ENCODE measurements around the gene TAF11L3.
"Not testable (repeated sequence)": the region's sequence is repeated elsewhere in the genome, so short reads cannot be mapped to it uniquely, and the experiment has no call there.

Gene TAF11L3

DNA sequence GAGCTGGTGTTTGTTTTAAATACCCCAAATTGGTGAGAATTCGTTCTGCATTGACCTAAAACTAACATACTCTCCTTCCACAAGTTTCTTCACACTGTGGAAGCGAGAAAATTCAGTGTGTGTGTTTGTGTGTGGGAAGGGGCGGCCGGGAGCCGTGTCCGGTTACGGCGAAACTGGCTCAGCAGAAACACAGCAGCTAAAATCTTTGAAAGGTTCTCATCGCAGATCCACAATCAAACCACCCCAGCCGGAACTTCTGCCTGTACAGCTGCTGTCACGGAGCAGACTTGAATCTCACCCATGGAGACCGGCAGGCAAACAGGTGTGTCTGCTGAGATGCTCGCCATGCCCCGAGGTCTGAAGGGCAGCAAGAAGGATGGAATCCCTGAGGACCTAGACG, at the start of gene TAF11L3:
Gene TAF11L3, plus strand, starts transcription at position 301 of the 400 bp plus-strand sequence.
- DNase-seq (ENCODE audit: low read depth), result not testable (repeated sequence)

DNA sequence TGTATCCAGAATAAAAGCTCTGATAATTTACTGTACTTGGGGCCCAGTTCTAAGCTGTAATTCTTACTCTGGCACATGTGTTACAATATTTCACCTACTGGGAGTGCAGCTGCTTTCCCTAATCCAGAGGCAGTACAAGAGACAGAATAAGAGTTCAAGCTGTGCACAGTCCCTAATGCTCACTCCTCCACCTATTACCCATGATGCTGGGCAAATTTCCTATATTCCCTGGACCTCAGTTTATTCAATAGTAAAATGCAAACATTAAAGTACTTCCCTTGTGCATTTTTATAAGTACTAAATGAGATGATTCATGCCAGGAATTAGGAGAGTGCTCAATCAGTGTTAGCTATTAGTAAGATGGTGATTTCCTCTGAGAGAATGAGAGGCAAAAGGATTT, 48.1 kb upstream of the TAF11L3 start:
- DNase-seq (ENCODE audit: low read depth), result no peak

DNA sequence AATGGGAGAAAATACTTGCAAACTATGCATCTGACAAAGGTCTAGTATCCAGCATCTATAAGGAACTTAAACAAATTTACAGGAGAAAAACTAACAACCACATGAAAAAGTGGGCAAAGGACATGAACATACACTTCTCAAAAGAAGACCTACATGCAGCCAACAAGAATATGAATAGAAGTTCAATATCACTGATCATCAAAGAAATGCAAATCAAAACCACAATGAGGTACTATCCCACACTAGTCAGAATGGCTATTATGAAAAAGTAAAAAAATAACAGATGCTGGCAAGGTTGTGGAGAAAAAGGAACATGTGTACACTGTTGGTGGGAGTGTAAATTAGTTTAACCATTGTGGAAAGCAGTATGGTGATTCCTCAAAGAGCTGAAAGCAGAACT, 43.1 kb upstream of the TAF11L3 start:
- not testable (repeated sequence) for DNase-seq (ENCODE audit: low read depth)

DNA sequence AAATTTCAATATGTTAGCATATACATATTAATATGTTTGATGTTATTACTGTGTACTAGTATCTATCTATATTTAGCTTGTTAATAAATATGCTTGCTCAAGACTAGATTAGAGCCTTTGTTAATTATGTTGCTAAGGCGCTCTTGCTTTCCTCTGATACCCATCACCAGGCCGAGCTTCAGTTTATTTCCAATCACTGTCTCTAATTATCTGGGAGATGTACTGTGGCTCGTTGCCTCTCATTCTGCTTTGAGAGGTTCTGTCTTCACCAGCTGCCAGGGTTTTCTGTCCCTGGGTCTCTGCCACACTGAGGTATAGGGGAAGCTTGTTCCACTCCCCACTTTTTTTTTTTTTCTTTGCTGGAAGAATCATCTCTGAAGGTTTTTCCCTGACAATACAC, 41.1 kb upstream of the TAF11L3 start:
- DNase-seq (ENCODE audit: low read depth), result no peak

DNA sequence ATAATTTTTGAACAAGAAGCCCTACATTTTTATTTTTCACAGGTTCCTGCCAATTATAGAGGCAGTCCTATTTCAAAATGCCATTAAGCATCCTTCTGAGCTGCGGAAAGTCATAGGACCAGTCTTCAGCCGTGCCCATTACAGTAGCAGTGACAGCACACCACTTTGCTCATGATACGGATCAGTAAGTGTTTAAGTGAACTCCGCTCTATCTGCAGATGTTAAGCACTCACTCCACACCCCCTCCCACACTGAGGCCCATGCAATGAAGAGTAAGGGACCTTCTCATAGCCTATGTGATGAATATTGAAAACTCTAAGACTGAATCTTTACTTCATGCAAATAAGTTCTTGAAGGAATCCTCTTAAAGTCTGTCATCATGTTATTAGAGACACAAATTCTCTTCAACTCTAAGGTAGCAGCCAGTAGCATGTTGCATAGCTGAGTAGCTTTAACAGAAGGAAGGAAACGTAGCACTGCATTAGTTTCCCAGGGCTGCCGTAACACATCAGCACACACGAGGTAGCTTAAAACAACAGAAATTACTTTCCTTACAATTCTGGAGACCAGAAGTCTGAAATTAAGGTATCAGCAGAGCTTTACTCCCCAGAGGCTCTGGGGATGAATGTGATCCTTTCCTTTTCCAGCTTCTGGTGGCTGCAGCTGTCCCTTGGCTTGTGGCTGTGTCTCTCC, 40.4 kb upstream of the TAF11L3 start:
- no peak for DNase-seq (ENCODE audit: low read depth)

DNA sequence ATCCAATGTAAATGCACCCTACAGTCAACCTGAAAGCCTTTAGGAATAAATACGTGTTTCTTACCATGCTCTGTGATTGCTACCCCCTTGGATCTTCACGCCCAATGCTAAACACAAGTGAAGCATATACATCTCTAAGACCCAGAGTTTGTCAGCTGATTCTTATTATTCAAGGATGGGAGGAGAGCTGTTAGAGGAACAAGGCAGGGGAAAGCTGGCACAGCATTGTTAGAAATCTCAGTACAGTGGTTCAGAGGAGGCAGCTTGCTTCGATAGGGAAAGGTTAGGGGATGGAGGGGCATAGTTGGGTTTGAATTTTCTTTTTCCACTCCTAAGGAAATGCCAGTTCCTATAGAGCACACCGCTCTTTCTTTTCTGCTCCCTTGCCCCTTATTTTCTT, 36.8 kb upstream of the TAF11L3 start:
- DNase-seq (ENCODE audit: low read depth), result no peak

DNA sequence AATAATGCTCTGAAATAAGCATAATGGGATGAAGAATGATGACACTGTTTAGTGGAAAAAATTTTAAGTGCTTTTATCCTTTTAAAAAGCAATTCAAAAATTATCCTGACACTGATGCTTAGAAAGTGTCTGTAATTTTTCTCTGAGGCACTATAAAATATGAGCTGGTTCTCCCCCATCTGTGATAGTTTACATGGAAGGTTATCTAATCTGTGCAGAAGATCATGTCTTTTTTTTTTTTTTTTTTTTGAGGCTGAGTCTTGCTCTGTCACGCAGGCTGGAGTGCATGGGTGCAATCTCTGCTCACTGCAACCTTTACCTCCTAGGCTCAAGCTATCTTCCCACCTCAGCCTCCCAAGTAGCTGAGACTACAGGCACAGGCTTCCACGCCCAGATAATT, 35.4 kb upstream of the TAF11L3 start:
- DNase-seq (ENCODE audit: low read depth), result no peak

DNA sequence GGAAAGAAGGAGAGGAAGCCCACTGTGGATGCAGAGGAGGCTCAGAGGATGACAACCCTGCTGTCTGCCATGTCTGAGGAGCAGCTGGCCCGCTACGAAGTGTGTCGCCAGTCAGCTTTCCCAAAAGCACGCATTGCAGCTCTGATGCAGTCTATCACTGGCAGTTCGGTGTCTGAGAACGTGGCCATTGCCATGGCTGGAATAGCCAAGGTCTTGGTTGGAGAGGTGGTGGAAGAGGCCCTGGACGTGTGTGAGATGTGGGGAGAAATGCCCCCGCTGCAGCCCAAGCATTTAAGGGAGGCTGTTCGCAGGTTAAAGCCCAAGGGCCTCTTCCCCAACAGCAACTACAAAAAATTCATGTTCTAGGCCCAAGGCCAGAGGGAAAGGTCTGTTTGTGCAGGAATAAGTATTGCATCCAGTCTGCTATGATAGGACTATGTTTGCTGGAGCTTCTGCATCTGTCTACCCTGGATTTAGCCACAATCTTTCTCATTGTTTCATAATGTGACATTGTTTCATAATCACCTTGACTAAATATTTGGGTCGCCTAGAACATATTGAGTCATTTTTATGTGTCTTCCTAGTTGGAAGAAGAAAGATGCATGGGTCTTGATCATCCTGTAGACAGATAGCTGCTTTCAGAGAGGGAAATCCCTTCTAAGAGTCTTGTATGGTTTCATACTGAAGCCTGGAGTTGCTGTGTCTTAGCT, 31.5 kb upstream of the TAF11L3 start:
- DNase-seq (ENCODE audit: low read depth), result not testable (repeated sequence)

DNA sequence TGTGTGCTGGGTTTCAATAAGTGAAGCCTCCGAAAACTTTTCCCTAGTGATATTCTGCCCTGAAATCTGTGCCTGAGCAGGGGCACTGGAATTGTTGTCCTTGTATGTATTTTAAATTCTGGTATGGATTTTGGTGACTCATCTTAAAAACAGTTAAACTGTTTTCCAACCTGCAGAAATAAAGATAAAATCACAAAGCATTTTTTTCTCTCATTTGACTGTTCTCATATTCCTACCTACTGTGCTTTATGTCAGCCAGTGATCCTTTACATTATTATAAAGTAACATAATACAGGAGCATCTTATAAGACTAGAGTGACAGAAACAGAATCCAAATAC, 31.0 kb upstream of the TAF11L3 start:
- DNase-seq (ENCODE audit: low read depth), result no peak

DNA sequence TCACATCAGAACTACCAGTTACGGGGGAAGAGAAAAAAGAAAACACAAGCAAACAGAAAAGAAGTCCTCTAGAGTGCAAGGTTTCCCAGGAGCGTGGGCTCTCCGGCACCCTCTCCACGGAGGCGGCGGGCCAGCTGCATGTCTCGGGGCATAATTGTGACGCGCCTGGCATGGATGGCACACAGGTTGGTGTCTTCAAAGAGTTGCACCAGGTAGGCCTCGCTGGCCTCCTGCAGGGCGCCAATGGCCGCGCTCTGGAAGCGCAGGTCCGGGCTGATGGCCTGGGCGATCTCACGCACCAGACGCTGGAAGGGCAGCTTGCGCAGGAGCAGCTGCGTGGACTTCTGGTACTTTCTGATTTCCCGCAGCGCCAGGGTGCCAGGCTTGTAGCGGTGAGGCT, 26.9 kb upstream of the TAF11L3 start:
- not testable (repeated sequence) for DNase-seq (ENCODE audit: low read depth)

DNA sequence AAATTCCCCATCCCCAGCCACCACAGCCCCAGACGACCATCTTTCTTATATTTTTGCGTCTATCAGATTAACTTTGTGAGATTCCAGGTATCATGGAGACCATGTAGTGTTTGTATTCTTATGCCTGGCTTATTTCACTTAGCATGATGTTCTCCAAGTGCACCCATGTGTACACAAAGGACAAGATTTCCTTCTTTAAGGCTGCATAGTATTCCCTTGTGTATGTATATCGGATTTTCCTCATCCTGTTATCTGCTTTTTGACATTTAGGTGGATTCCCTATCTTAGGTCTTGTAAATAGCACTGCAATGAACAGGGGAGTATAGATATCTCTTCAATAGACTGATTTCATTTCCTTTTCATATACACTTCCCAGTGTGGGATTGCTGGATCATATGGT, 25.4 kb upstream of the TAF11L3 start:
- DNase-seq (ENCODE audit: low read depth), result no peak

DNA sequence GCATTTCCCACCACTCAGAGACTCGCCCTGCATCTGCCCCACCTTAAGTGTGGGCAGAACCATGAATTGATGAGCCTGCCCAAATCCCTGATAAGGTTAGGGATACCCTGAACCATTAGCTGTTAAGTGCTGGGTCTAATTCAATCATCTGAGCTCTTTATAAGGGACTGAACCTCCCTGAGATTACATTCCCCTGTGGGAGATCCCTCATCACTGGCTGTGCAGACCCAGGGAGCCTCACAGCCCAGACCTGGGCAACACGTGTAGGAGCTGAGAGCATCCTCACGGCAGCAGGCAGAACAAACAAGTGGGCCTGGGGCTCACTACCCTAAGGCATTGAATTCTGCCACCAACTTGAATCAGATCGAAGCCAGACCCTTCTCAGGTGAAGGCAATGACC, 20.7 kb upstream of the TAF11L3 start:
- no peak for DNase-seq (ENCODE audit: low read depth)

DNA sequence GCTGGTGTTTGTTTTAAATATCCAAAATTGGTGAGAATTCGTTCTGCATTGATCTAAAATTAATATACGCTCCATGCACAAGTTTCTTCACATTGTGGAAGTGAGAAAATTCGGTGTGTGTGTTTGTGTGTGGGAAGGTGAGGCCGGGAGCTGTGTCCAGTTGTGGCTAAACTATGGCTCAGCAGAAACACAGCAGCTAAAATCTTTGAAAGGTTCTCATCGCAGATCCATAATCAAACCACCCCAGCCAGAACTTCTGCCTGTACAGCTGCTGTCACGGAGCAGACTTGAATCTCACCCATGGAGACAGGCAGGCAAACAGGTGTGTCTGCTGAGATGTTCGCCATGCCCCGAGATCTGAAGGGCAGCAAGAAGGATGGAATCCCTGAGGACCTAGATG, 20.2 kb upstream of the TAF11L3 start, which contains the start of gene TAF11L2:
Gene TAF11L2, plus strand, starts transcription at position 301 of the 400 bp plus-strand sequence.
- DNase-seq (ENCODE audit: low read depth), result not testable (repeated sequence)

DNA sequence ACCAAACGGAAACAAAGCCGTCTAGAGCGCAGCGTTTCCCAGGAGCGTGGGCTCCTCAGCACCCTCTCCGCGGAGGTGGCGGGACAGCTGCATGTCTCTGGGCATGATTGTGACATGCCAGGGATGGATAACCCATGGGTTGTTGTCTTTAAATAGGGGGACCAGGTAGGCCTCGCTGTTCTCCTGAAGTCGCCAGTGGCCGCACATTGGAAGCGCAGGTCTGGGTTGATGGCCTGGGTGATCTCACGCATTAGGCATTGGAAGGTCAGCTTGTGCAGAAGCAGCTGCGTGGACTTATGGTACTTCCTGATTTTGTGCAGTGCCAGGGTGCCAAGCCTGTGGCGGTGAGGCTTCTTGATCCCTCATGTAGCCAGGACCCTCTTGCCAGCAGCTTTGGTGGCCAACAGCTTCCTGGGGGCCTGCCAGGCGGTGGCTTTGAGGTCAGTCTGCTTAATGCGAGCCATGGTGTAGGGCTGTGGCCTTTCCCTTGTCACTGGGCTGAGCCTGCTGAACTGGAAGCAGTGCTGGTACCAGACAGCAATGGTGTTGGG, 6.3 kb upstream of the TAF11L3 start:
- DNase-seq (ENCODE audit: low read depth), result no peak

DNA sequence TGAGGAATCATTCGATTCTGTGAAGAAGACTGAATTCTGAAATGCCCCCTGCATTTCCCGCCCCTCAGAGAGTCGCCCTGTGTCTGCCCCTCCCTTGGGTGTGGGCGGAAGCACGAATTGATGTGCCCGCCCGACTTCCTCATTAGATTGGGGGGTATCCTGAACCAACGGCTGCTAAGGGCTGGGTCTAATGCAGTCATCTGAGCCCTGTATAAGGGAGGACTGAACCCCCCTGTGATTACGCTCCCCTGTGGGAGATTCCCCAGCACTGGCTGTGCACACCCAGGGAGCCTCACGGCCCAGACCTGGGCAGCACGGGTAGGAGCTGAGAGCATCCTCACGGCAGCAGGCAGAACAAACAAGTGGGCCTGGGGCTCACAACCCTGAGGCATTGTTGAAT, 641 bp upstream of the TAF11L3 start:
- DNase-seq (ENCODE audit: low read depth), result not testable (repeated sequence)

DNA sequence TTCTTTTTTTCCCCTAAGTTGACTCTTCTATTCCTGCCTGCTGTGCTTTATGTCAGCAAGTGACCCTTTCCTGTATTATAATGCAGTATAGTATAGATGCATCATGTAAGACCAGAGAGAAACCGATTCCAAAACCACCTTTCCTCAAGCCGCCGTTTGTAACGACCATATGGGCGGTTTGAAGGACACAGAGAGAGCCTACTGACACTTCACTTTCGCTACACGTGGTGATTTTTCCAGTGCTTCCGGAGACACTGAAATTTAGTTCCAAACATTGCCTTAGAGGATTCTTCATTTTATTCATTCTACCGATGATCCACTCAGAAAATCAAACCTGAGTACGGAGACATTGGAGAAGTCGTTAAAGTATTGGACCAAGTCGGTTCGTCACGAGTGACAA, 1.3 kb downstream of the TAF11L3 start:
- DNase-seq (ENCODE audit: low read depth), result not testable (repeated sequence)

DNA sequence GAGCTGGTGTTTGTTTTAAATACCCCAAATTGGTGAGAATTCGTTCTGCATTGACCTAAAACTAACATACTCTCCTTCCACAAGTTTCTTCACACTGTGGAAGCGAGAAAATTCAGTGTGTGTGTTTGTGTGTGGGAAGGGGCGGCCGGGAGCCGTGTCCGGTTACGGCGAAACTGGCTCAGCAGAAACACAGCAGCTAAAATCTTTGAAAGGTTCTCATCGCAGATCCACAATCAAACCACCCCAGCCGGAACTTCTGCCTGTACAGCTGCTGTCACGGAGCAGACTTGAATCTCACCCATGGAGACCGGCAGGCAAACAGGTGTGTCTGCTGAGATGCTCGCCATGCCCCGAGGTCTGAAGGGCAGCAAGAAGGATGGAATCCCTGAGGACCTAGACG, 3.3 kb downstream of the TAF11L3 start, which contains the start of gene TAF11L4:
Gene TAF11L4, plus strand, starts transcription at position 301 of the 400 bp plus-strand sequence.
- DNase-seq (ENCODE audit: low read depth), result not testable (repeated sequence)

DNA sequence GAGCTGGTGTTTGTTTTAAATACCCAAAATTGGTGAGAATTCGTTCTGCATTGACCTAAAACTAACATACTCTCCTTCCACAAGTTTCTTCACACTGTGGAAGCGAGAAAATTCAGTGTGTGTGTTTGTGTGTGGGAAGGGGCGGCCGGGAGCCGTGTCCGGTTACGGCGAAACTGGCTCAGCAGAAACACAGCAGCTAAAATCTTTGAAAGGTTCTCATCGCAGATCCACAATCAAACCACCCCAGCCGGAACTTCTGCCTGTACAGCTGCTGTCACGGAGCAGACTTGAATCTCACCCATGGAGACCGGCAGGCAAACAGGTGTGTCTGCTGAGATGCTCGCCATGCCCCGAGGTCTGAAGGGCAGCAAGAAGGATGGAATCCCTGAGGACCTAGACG, 6.8 kb downstream of the TAF11L3 start, which contains the start of gene TAF11L5:
Gene TAF11L5, plus strand, starts transcription at position 301 of the 400 bp plus-strand sequence.
- DNase-seq (ENCODE audit: low read depth), result not testable (repeated sequence)

DNA sequence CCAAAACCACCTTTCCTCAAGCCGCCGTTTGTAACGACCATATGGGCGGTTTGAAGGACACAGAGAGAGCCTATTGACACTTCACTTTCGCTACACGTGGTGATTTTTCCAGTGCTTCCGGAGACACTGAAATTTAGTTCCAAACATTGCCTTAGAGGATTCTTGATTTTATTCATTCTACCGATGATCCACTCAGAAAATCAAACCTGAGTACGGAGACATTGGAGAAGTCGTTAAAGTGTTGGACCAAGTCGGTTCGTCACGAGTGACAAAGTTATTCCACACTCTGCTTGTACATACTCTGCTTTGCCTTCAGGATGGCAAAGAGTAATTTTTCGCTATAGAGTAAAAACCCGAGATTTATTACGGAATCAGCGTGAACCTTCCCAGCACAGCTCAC, 8.3 kb downstream of the TAF11L3 start:
- DNase-seq (ENCODE audit: low read depth), result not testable (repeated sequence)

DNA sequence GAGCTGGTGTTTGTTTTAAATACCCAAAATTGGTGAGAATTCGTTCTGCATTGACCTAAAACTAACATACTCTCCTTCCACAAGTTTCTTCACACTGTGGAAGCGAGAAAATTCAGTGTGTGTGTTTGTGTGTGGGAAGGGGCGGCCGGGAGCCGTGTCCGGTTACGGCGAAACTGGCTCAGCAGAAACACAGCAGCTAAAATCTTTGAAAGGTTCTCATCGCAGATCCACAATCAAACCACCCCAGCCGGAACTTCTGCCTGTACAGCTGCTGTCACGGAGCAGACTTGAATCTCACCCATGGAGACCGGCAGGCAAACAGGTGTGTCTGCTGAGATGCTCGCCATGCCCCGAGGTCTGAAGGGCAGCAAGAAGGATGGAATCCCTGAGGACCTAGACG, 10.2 kb downstream of the TAF11L3 start, which contains the start of gene TAF11L6:
Gene TAF11L6, plus strand, starts transcription at position 301 of the 400 bp plus-strand sequence.
- not testable (repeated sequence) for DNase-seq (ENCODE audit: low read depth)
